Measurements from ENCODE around the gene TRAIP.
"Not testable (repeated sequence)": the region's sequence is repeated elsewhere in the genome, so short reads cannot be mapped to it uniquely, and the experiment has no call there.

Gene TRAIP

GRCh38 chr3:49787536-49787935, 68.8 kb downstream of the TRAIP start:
- DNase-seq (ENCODE audit: extremely low spot score) = no peak
- CTCF ChIA-PET = no interaction called here
- POLR2A ChIA-PET = interaction anchor here (0.9 to 1.4 kb wide), 3 partner anchors 12 to 18 kb away, joined by 3 to 7 read pairs (median 4); partner anchors contain the start of gene CDHR4
- TF ChIP-seq ELF4 (IDR thresholded peaks at IDR 0.05) (no peak), CTBP1 (IDR thresholded peaks at IDR 0.05; ENCODE audit: borderline replicate concordance) (no peak), FOXA1 (IDR thresholded peaks at IDR 0.05) (no peak), BHLHE40 (IDR thresholded peaks at IDR 0.05; ENCODE audit: borderline replicate concordance) (no peak), LEF1 (IDR thresholded peaks at IDR 0.05; ENCODE audit: borderline replicate concordance) (no peak), FOXM1 (IDR thresholded peaks at IDR 0.05; ENCODE audit: borderline replicate concordance) (no peak), HDGF (IDR thresholded peaks at IDR 0.05; ENCODE audit: borderline replicate concordance) (no peak), L3MBTL2 (conservative IDR thresholded peaks at IDR 0.05) (no peak), TARDBP (IDR thresholded peaks at IDR 0.05) (no peak), SUZ12 (IDR thresholded peaks at IDR 0.05) (no peak), FOXK2 (IDR thresholded peaks at IDR 0.05) (no peak), ARNT (IDR thresholded peaks at IDR 0.05) (no peak), NFRKB (IDR thresholded peaks at IDR 0.05) (no peak), ZNF384 (IDR thresholded peaks at IDR 0.05) (no peak), SP1 (IDR thresholded peaks at IDR 0.05) (no peak), PKNOX1 (IDR thresholded peaks at IDR 0.05) (no peak)

GRCh38 chr3:49787182-49787464, 69.2 kb downstream of the TRAIP start:
- DNase-seq (ENCODE audit: extremely low spot score) = no peak
- no peak for TF ChIP-seq FOXK2 (IDR thresholded peaks at IDR 0.05)
- no peak for TF ChIP-seq FOXA1 (IDR thresholded peaks at IDR 0.05)
- no peak for TF ChIP-seq HDGF (IDR thresholded peaks at IDR 0.05; ENCODE audit: borderline replicate concordance)
- TF ChIP-seq LEF1 (IDR thresholded peaks at IDR 0.05; ENCODE audit: borderline replicate concordance) = no peak
- ChIA-PET POLR2A (interaction anchor here (1.2 to 1.4 kb wide), 2 partner anchors 18 to 63 kb away, joined by 3 to 7 read pairs; partner anchors contain the start of gene GMPPB), CTCF (no interaction called here)

- TF ChIP-seq FOXK2 (IDR thresholded peaks at IDR 0.05) (no peak), SUZ12 (IDR thresholded peaks at IDR 0.05) (no peak), SP1 (IDR thresholded peaks at IDR 0.05) (no peak), PKNOX1 (IDR thresholded peaks at IDR 0.05) (peak; percentile 100), HDGF (IDR thresholded peaks at IDR 0.05; ENCODE audit: borderline replicate concordance) (peak; percentile 57; the same call in 1 of the 2 replicates), ELF4 (IDR thresholded peaks at IDR 0.05) (peak; percentile 63; the same call in 1 of the 2 replicates), L3MBTL2 (conservative IDR thresholded peaks at IDR 0.05) (peak; percentile 98)
- peak; percentile 100 for DNase-seq (ENCODE audit: extremely low spot score)
- ChIA-PET CTCF (no interaction called here), POLR2A (interaction anchor here (0.5 to 1.6 kb wide), 16 partner anchors 9 to 509 kb away, joined by 3 to 18 read pairs (median 4); partner anchors contain the start of genes CDHR4, GMPPB, INKA1 and MON1A)
These were observed 69.8 kb downstream of the TRAIP start, which contains the start of gene IP6K1 for GRCh38 chr3:49786357-49787181. Gene IP6K1, minus strand, starts transcription at chr3:49786542. Its CDS starts 38,502 bp downstream, at chr3:49748040.

GRCh38 chr3:49785565-49786356, 70.6 kb downstream of the TRAIP start:
- DNase-seq (ENCODE audit: extremely low spot score) = no peak
- CTCF ChIA-PET = no interaction called here
- TF ChIP-seq TARDBP (IDR thresholded peaks at IDR 0.05) (no peak), ZNF384 (IDR thresholded peaks at IDR 0.05) (no peak), L3MBTL2 (conservative IDR thresholded peaks at IDR 0.05) (peak; percentile 64), ARNT (IDR thresholded peaks at IDR 0.05) (no peak), FOXA1 (IDR thresholded peaks at IDR 0.05) (no peak)
- POLR2A ChIA-PET = interaction anchor here (0.5 to 1.6 kb wide), 14 partner anchors 10 to 154 kb away, joined by 3 to 18 read pairs (median 5); partner anchors contain the start of genes CDHR4, GMPPB, INKA1 and MON1A

GRCh38 chr3:49782277-49782676, 74.1 kb downstream of the TRAIP start:
- DNase-seq (ENCODE audit: extremely low spot score) = not testable (repeated sequence)
- POLR2A ChIA-PET = interaction anchor here (0.7 kb wide), 1 partner anchor 413 kb away, joined by 4 read pairs; no protein-coding TSS in a partner anchor

GRCh38 chr3:49781415-49782199, 74.8 kb downstream of the TRAIP start:
- ChIA-PET POLR2A (interaction anchor here (0.7 kb wide), 1 partner anchor 413 kb away, joined by 4 read pairs; no protein-coding TSS in a partner anchor), CTCF (no interaction called here)
- DNase-seq (ENCODE audit: extremely low spot score) = no peak
- TF ChIP-seq LEF1 (IDR thresholded peaks at IDR 0.05; ENCODE audit: borderline replicate concordance) (no peak), NFRKB (IDR thresholded peaks at IDR 0.05) (no peak), FOXA1 (IDR thresholded peaks at IDR 0.05) (no peak), SUZ12 (IDR thresholded peaks at IDR 0.05) (no peak), PKNOX1 (IDR thresholded peaks at IDR 0.05) (no peak), HDGF (IDR thresholded peaks at IDR 0.05; ENCODE audit: borderline replicate concordance) (no peak), FOXK2 (IDR thresholded peaks at IDR 0.05) (no peak), TARDBP (IDR thresholded peaks at IDR 0.05) (no peak), ARNT (IDR thresholded peaks at IDR 0.05) (no peak), L3MBTL2 (conservative IDR thresholded peaks at IDR 0.05) (no peak), BHLHE40 (IDR thresholded peaks at IDR 0.05; ENCODE audit: borderline replicate concordance) (no peak), CTBP1 (IDR thresholded peaks at IDR 0.05; ENCODE audit: borderline replicate concordance) (no peak), SP1 (IDR thresholded peaks at IDR 0.05) (no peak), ELF4 (IDR thresholded peaks at IDR 0.05) (no peak), FOXM1 (IDR thresholded peaks at IDR 0.05; ENCODE audit: borderline replicate concordance) (no peak), ZNF384 (IDR thresholded peaks at IDR 0.05) (no peak)

More at GRCh38 chr3:49782277-49782676, 74.1 kb downstream of the TRAIP start:
- CTCF ChIA-PET = not testable (repeated sequence)

GRCh38 chr3:49780975-49781365, 75.4 kb downstream of the TRAIP start:
- DNase-seq (ENCODE audit: extremely low spot score); POLR2A ChIA-PET; CTCF ChIA-PET: not testable (repeated sequence)
